GM15510 (cell line): ENCODE results near the gene BSPRY.

Experiments
- POLR2A ChIP-seq: IDR thresholded peaks from 3 replicates; pipeline ENCODE4 v1.6.1; 2011; ENCODE audit warnings: borderline replicate concordance; ENCODE audit not compliant: insufficient read length; ENCODE audit errors: extremely low read depth

Gene BSPRY

GRCh38 chr9:113322671-113323070 is 26.7 kb upstream of the BSPRY start:
- TF ChIP-seq POLR2A, result no peak

DNA sequence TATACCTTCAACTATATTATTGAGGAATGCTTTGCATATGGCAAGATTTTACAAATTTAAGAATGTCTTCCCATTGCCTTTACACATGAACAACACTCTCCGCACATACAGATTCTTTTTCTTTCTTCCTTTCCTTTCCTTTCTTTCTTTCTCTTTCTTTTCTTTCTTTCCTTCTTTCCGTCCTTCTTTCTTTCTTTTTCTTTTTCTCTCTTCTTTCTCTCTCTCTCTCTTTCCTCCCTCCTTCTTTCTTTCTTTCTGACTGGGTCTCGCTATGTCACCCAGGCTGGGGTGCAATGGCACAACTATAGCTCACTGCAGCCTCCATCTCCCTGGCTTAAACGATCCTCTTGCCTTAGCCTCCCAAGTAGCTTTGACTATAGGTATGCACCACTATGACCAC is 23.1 kb upstream of the BSPRY start:
- TF ChIP-seq POLR2A, result no peak

- TF ChIP-seq POLR2A, result no peak
Observed at GRCh38 chr9:113328045-113328782, 21.1 kb upstream of the BSPRY start.

DNA sequence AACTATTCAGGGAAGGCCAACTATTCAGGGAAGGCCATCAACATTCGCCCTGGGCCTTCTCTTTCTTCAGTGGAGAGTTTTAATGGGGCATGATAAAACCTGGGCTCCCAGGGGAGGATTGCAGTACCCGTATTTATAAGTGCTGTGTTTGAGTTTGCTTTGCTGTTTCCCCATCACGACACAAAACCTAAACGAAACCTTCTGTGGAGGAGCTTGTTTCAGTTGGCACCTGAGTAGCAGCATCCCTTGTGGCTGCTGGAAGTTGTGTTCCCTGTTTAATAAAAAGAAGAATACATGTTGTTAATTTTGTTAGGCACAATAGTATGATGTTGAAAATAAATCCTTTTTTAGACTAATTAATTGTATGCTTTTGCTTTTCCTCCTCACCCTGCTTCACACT is 17.6 kb upstream of the BSPRY start:
- TF ChIP-seq POLR2A, result no peak

- TF ChIP-seq POLR2A, result no peak
Observed at GRCh38 chr9:113337714-113338113, 11.6 kb upstream of the BSPRY start.

DNA sequence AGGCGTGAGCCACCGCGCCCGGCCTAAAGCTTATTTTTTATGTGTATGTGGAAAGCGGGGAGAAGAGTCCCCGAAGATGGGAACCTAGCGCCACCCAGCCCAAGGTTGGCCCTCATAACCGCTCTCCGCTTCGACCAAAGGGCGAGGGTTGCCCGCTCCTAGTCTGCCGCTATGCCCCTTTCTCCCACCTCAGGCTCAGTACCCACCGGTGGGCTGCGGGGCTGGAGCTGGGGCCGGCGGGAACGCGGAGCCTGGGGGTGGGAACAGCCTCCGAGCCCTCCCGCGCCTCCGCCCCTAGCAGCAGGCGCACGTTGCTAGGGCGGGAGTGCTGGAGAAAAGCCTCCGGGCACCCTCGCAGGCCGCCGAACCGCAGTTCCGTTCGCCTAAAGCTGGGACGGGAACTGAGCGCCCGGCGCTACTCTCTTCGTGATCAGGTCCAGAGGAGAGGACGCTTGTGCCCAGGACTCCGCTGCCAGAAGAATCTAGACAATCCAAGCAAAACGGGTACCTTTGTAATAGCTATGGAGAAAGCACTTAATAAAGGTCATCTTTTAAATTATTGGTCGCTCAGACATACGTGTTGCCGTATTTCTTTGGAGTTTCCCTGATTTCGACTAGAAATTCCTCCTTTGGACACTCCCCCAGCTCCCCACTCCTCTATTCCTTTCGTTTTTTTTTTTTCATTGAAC is 9.2 kb upstream of the BSPRY start, which contains the start of gene WDR31:
WDR31 (minus strand) TSS at position 265 of the 689 bp plus-strand sequence. CDS start 8,253 bp downstream, outside the sequence.
- peak; percentile 56 for TF ChIP-seq POLR2A

DNA sequence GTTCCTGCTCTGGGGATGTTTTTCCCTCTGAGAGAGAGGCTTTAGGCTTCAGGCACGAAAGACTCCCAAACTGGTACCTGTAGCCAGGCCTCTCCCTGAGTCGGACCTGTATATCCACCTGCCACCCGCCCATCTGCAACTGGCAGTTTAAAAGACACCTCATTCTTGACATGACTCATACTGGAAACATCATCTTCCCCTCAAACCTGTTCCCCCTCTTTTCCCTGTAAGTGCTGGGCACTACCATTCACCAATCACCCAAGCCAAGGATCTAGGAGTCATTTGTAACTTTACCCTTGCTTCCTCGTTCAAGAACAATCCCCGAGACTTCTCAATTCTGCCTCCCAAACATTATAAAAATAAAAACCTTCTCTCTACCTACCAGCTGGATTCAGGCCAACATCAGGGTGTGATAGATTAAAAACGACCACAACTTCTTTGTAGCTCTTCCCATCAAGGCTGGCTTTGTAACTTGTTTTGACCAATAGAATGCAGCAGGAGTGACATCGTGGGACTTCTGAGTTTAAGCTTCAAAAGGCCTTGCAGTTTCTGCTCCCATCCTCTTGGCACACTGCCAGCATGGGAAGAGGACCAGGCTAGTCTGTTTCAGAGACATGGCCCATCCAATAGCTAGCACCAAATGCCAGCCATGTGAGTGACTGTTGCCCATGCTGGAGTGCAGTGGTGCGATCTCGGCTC is 7.5 kb upstream of the BSPRY start:
- no peak for TF ChIP-seq POLR2A

DNA sequence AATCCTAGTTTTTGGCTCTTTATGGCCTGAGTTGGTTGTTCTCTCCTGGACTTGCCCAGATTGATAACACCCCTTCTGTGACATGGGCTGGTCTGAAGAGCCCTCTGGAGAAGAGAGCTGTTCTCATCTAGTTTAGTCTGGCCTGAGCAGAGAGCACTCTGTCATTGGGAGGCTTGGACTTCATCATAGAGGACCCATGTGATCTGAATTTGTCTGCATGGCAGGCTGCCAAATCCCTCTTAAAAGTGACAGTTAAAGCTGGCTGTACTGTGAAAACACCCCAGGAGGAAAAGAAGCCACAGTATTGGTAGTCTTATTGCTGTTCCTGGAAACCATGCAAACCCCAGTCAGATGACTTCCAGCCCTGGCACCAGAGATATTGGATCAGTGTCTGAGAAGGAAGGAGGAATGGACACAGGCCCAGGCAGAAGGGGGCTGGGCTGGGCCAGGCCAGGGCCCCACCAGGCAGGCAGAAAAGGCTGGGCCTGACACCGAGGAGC is 5.6 kb upstream of the BSPRY start:
- TF ChIP-seq POLR2A, result no peak

- TF ChIP-seq POLR2A, result no peak
Observed at GRCh38 chr9:113345190-113345589, 4.2 kb upstream of the BSPRY start.

DNA sequence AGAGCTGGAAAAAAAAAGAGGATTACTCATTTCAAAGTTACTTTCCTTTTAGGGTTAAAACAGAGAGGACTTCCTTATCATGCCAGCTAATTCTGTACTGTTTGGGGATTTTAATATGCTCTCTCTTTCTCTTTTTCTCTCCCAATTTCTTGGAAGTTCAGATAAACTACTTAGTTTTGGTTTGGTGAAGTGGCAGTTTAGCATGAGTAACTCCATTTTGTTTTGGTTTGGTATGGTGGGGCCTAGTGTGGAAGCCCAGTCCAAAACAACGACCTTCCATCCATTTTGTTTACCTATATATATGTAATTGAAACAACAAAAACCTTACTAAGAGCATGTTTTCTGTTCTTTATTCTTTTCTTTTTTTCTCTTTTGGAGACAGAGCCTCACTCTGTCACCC is 3.7 kb upstream of the BSPRY start:
- TF ChIP-seq POLR2A, result no peak

- no peak for TF ChIP-seq POLR2A
Observed at GRCh38 chr9:113348437-113348836, 904 bp upstream of the BSPRY start.

- TF ChIP-seq POLR2A, result no peak
Observed at GRCh38 chr9:113349066-113349444, 286 bp upstream of the BSPRY start.

DNA sequence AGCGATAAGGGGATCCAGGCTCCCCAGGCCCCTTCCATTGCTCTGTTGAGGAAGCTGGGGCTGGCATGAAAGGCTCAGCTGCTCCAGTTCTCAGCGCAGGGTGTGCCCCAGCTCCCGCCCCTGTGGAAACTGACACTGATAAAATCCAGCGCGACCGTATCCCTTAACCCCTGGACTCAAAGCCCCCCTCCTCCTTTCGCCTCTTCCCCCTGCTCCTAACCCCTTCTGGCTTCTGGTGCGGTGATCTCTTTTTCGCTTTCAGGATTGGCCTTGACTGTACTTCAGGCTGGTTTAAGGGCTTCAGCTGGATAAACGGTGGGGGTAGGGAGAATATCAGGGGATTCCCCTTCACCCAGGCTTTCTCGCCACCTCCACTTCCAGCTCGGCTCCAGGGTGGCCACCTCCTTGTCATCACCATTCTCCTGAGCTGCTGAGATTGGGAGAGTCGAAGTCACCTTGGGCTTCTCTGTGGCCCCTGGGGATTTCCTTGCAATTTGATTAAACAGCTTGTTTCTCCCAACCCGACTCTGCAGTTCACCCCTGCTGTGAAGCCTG is 843 bp downstream of the BSPRY start:
- no peak for TF ChIP-seq POLR2A

GRCh38 chr9:113350937-113351336 is 1.6 kb downstream of the BSPRY start:
- no peak for TF ChIP-seq POLR2A

- TF ChIP-seq POLR2A, result no peak
Observed at GRCh38 chr9:113352006-113352405, 2.7 kb downstream of the BSPRY start.
